Caco-2 (cell line): ENCODE results near the gene SIK3. TPM values are rescaled to one million over a fixed set of nuclear protein-coding genes. Genes with fewer than 3 reads are reported as not detected.
A peak's percentile ranks its signal among the peaks of the same experiment; 100 is the strongest.

Experiments used
- BruUV-seq: library from RNA; stranded (reverse); fragments of 400-500 nt; replicated peaks from 2 replicates; lab custom pipeline; 2021; lab: Mats Ljungman, UMichigan
- CTCF ChIA-PET: fragments of 300-600 bp; sonication (Branson Sonifier 250); formaldehyde crosslinking; loops from one replicate; lab custom pipeline; 2022; ENCODE audit warnings: antibody characterized with exemption; lab: Charles Lee
- POLR2A ChIA-PET: fragments of 300-600 bp; sonication (Branson Sonifier 250); formaldehyde crosslinking; loops from one replicate; lab custom pipeline; 2022; ENCODE audit warnings: antibody characterized with exemption; lab: Charles Lee
- DNase-seq, 2 experiments: peaks; one replicate each; pipeline versions ENCODE4 v3.0.0 to v3.0.0-alpha.2; 2020 to 2022
- H3K27me3 ChIP-seq: replicated peaks from 2 replicates; pipeline ENCODE4 v1.6.0; 2011; ENCODE audit warnings: low read length; ENCODE audit not compliant: control insufficient read depth, insufficient read depth
- H3K36me3 ChIP-seq: 2 replicates; pipeline ENCODE4 v1.5.1; 2011; ENCODE audit warnings: low read length; ENCODE audit not compliant: control insufficient read depth, insufficient read depth
- H3K4me1 ChIP-seq: fragments of 250-450 bp; sonication (Bioruptor Pico); 2 replicates; pipeline ENCODE4 v1.5.1; 2020; ENCODE audit warnings: mild to moderate bottlenecking
- H3K4me3 ChIP-seq: 2 replicates; pipeline ENCODE4 v1.5.1; 2011; ENCODE audit warnings: low read depth, mild to moderate bottlenecking, control low read depth, low read length
- H3K9me3 ChIP-seq: fragments of 250-450 bp; sonication (Bioruptor Pico); 2 replicates; pipeline ENCODE4 v1.5.1; 2020; ENCODE audit warnings: mild to moderate bottlenecking, moderate library complexity
- H3K27ac Mint-ChIP-seq: one replicate; pipeline ENCODE4 v1.8.0; 2022; ENCODE audit warnings: mixed read lengths; ENCODE audit not compliant: unreplicated experiment
- H3K27me3 Mint-ChIP-seq: one replicate; pipeline ENCODE4 v1.8.0; 2022; ENCODE audit warnings: mixed read lengths; ENCODE audit not compliant: insufficient read depth, unreplicated experiment
- H3K36me3 Mint-ChIP-seq: one replicate; pipeline ENCODE4 v1.8.0; 2022; ENCODE audit warnings: mild to moderate bottlenecking, mixed read lengths; ENCODE audit not compliant: insufficient read depth, unreplicated experiment
- H3K4me1 Mint-ChIP-seq: one replicate; pipeline ENCODE4 v1.8.0; 2022; ENCODE audit warnings: low read depth, mixed read lengths; ENCODE audit not compliant: unreplicated experiment
- H3K4me3 Mint-ChIP-seq: one replicate; pipeline ENCODE4 v1.8.0; 2022; ENCODE audit warnings: mild to moderate bottlenecking, moderate library complexity, mixed read lengths; ENCODE audit not compliant: unreplicated experiment
- H3K9me3 Mint-ChIP-seq: one replicate; pipeline ENCODE4 v1.8.0; 2022; ENCODE audit warnings: mixed read lengths; ENCODE audit not compliant: unreplicated experiment
- CTCF ChIP-seq, 2 experiments: fragments of 200-600 bp in 1 of 2; IDR thresholded peaks; 1 replicate in 1 of 2; 2 replicates in 1 of 2; pipeline versions ENCODE4 v1.5.1 to v1.8.0; 2011 to 2022; ENCODE audit warnings: antibody characterized with exemption in 1 of 2, control low read depth in 1 of 2, inconsistent platforms in 1 of 2, low read depth in 1 of 2, low read length in 1 of 2, mild to moderate bottlenecking in 1 of 2, moderate library complexity in 1 of 2; ENCODE audit not compliant: insufficient read depth in 1 of 2, severe bottlenecking in 1 of 2, unreplicated experiment in 1 of 2
- intact Hi-C: fragments of 100-400 bp; cut with micrococcal nuclease; formaldehyde crosslinking; loops from one replicate; pipeline ENCODE4 v1.10.0; 2022; ENCODE audit not compliant: unreplicated experiment
- total RNA-seq: library from RNA; stranded (reverse); gene quantifications from 2 replicates; pipeline ENCODE4 v1.2.3, GENCODE V29; 2022

Gene SIK3
- total RNA-seq, 1 experiment from 2014 or later, result 65.7 TPM

- peaks cover 45% of the 10 kb centered on the region for H3K4me1 Mint-ChIP-seq
These were observed 13.2 kb downstream of the SIK3 start for GRCh38 chr11:117084992-117085391.

GRCh38 chr11:117083011-117083935, 15.0 kb downstream of the SIK3 start:
- H3K27me3 Mint-ChIP-seq, result no peaks in the 10 kb centered on the region
- Histone ChIP-seq H3K9me3 (no peaks in the 10 kb centered on the region), H3K4me3 (no peak overlapping the region), H3K4me1 (peaks cover 60% of the 10 kb centered on the region), H3K36me3 (no peaks in the 10 kb centered on the region), H3K27me3 (no peaks in the 10 kb centered on the region)
- ChIA-PET CTCF (interaction anchor here (0.8 kb wide), 1 partner anchor 158 kb away, joined by 4 read pairs; no protein-coding TSS in a partner anchor), POLR2A (no interaction called here)
- peak overlapping the region; percentile 11 for H3K27ac Mint-ChIP-seq
- DNase-seq, result no peak
- no peak for TF ChIP-seq CTCF (IDR thresholded peaks at IDR 0.05; ENCODE audit: insufficient read depth in 1 of 2, low read depth in 1 of 2, low read length in 1 of 2, severe bottlenecking in 1 of 2, unreplicated experiment in 1 of 2)
- no peaks in the 10 kb centered on the region for H3K9me3 Mint-ChIP-seq
- intact Hi-C loops, result no loop called here
- peaks cover 12% of the 10 kb centered on the region for H3K36me3 Mint-ChIP-seq
- H3K4me1 Mint-ChIP-seq, result peaks cover 36% of the 10 kb centered on the region
- no TSS peak for BruUV-seq
- H3K4me3 Mint-ChIP-seq, result no peak overlapping the region

More at GRCh38 chr11:117084992-117085391, 13.2 kb downstream of the SIK3 start:
- CTCF ChIA-PET, result interaction anchor here (0.5 to 1.0 kb wide), 3 partner anchors 14 to 147 kb away, joined by 3 to 11 read pairs (median 8); partner anchors contain the start of genes PCSK7 and SIK3
- peaks cover 72% of the 10 kb centered on the region for H3K4me1 ChIP-seq
- no TSS peak for BruUV-seq
- peaks cover 18% of the 10 kb centered on the region for H3K36me3 Mint-ChIP-seq
- intact Hi-C loops, result no loop called here
- peak; percentile 75 to 78 for DNase-seq
- POLR2A ChIA-PET, result interaction anchor here (0.6 kb wide), 1 partner anchor 137 kb away, joined by 7 read pairs; no protein-coding TSS in a partner anchor
- TF ChIP-seq CTCF (IDR thresholded peaks at IDR 0.05; ENCODE audit: insufficient read depth in 1 of 2, low read depth in 1 of 2, low read length in 1 of 2, severe bottlenecking in 1 of 2, unreplicated experiment in 1 of 2), result no peak
- no peaks in the 10 kb centered on the region for H3K36me3 ChIP-seq
- no peaks in the 10 kb centered on the region for H3K27me3 Mint-ChIP-seq
- H3K27ac Mint-ChIP-seq, result peak overlapping the region; percentile 11
- no peaks in the 10 kb centered on the region for H3K9me3 Mint-ChIP-seq
- no peaks in the 10 kb centered on the region for H3K27me3 ChIP-seq
- H3K9me3 ChIP-seq, result no peaks in the 10 kb centered on the region
- H3K4me3 ChIP-seq, result no peak overlapping the region
- no peak overlapping the region for H3K4me3 Mint-ChIP-seq

- H3K36me3 Mint-ChIP-seq, result peaks cover 12% of the 10 kb centered on the region
- ChIA-PET POLR2A (no interaction called here), CTCF (no interaction called here)
- H3K4me1 ChIP-seq, result peaks cover 59% of the 10 kb centered on the region
- no peak overlapping the region for H3K27ac Mint-ChIP-seq
- H3K27me3 Mint-ChIP-seq, result no peaks in the 10 kb centered on the region
- DNase-seq, result no peak
- H3K4me3 ChIP-seq, result no peak overlapping the region
- peak in 1 of 2 experiments; percentile 23 for TF ChIP-seq CTCF (IDR thresholded peaks at IDR 0.05; ENCODE audit: insufficient read depth in 1 of 2, low read depth in 1 of 2, low read length in 1 of 2, severe bottlenecking in 1 of 2, unreplicated experiment in 1 of 2)
- no peaks in the 10 kb centered on the region for H3K9me3 ChIP-seq
- no peaks in the 10 kb centered on the region for H3K27me3 ChIP-seq
- H3K36me3 ChIP-seq, result no peaks in the 10 kb centered on the region
- no peak overlapping the region for H3K4me3 Mint-ChIP-seq
- H3K4me1 Mint-ChIP-seq, result peaks cover 42% of the 10 kb centered on the region
- no TSS peak for BruUV-seq
- H3K9me3 Mint-ChIP-seq, result no peaks in the 10 kb centered on the region
- intact Hi-C loops, result no loop called here
These were observed 16.3 kb downstream of the SIK3 start for GRCh38 chr11:117081908-117082307.
